WERI-Rb-1 (cell line): ENCODE results near the gene MTIF3.

Experiments
- DNase-seq: peaks from one replicate; pipeline ENCODE4 v3.0.0-alpha.2; 2020
- H3K27ac ChIP-seq: fragments of 250-450 bp; sonication (Bioruptor Pico); 2 replicates; pipeline ENCODE4 v1.5.1; 2020; ENCODE audit warnings: mild to moderate bottlenecking, moderate library complexity
- H3K27me3 ChIP-seq: fragments of 250-450 bp; sonication (Bioruptor Pico); 2 replicates; pipeline ENCODE4 v1.5.1; 2021; ENCODE audit warnings: mild to moderate bottlenecking, low read depth, moderate library complexity; ENCODE audit not compliant: insufficient read depth, severe bottlenecking
- H3K36me3 ChIP-seq: fragments of 250-450 bp; sonication (Bioruptor Pico); 2 replicates; pipeline ENCODE4 v1.5.1; 2020; ENCODE audit warnings: mild to moderate bottlenecking, moderate library complexity
- H3K4me3 ChIP-seq: 2 replicates; pipeline ENCODE4 v1.5.1; 2011; ENCODE audit warnings: low read depth, mild to moderate bottlenecking, control low read depth, low read length
- H3K9me3 ChIP-seq: fragments of 250-450 bp; sonication (Bioruptor Pico); 2 replicates; pipeline ENCODE4 v1.5.1; 2021; ENCODE audit warnings: mild to moderate bottlenecking, moderate library complexity; ENCODE audit not compliant: severe bottlenecking
- TF ChIP-seq, protein P1 (sequence below): IDR thresholded peaks from 2 replicates; pipeline ENCODE4 v1.5.1; 2011; ENCODE audit warnings: low read depth, mild to moderate bottlenecking, control low read depth, inconsistent platforms, low read length

MTIF3 gene

GRCh38 chr13:27437126-27437525, 13.2 kb downstream of the MTIF3 start:
- no peak overlapping the region for H3K27ac ChIP-seq
- H3K4me3 ChIP-seq, result no peak overlapping the region
- no peaks in the 10 kb centered on the region for H3K27me3 ChIP-seq
- H3K36me3 ChIP-seq, result peaks cover 55% of the 10 kb centered on the region
- DNase-seq, result no peak
- TF ChIP-seq, protein P1, sequence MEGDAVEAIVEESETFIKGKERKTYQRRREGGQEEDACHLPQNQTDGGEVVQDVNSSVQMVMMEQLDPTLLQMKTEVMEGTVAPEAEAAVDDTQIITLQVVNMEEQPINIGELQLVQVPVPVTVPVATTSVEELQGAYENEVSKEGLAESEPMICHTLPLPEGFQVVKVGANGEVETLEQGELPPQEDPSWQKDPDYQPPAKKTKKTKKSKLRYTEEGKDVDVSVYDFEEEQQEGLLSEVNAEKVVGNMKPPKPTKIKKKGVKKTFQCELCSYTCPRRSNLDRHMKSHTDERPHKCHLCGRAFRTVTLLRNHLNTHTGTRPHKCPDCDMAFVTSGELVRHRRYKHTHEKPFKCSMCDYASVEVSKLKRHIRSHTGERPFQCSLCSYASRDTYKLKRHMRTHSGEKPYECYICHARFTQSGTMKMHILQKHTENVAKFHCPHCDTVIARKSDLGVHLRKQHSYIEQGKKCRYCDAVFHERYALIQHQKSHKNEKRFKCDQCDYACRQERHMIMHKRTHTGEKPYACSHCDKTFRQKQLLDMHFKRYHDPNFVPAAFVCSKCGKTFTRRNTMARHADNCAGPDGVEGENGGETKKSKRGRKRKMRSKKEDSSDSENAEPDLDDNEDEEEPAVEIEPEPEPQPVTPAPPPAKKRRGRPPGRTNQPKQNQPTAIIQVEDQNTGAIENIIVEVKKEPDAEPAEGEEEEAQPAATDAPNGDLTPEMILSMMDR, result no peak
- H3K9me3 ChIP-seq, result no peaks in the 10 kb centered on the region

DNA sequence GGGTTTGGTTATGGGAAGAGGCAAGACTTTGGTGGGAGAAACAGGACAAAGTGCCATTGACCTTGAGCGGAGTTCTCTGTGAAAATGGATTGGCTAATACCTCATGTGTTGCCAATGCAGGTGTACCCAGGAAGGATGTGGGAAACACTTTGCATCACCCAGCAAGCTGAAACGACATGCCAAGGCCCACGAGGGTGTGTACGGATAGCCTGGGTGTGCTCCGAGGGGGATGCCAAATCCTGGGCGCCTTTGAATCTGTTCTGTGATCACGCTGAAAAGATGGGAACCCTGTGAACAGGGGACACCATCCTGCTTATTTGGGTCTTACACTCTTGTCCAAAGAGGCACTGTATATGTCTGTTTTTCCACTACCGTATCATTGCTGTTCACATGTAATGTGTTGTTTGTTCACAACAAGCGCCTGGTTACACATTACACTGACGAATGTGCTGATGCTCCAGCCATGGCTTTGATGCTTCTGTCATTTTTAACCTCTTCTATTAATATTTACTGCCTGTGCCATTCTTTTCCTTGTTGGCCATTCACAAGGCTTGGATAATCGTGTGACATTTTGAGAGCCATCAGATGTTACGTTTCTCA, 17.7 kb downstream of the MTIF3 start:
- DNase-seq, result no peak
- Histone ChIP-seq H3K27ac (no peak overlapping the region), H3K27me3 (no peaks in the 10 kb centered on the region), H3K4me3 (no peak overlapping the region), H3K36me3 (peaks cover 85% of the 10 kb centered on the region), H3K9me3 (no peaks in the 10 kb centered on the region)
- TF ChIP-seq, protein P1, result no peak

GRCh38 chr13:27432180-27432579, 18.2 kb downstream of the MTIF3 start:
- TF ChIP-seq, protein P1, result no peak
- Histone ChIP-seq H3K9me3 (no peaks in the 10 kb centered on the region), H3K4me3 (no peak overlapping the region), H3K27ac (no peak overlapping the region), H3K27me3 (no peaks in the 10 kb centered on the region), H3K36me3 (peaks cover 88% of the 10 kb centered on the region)
- DNase-seq, result no peak

DNA sequence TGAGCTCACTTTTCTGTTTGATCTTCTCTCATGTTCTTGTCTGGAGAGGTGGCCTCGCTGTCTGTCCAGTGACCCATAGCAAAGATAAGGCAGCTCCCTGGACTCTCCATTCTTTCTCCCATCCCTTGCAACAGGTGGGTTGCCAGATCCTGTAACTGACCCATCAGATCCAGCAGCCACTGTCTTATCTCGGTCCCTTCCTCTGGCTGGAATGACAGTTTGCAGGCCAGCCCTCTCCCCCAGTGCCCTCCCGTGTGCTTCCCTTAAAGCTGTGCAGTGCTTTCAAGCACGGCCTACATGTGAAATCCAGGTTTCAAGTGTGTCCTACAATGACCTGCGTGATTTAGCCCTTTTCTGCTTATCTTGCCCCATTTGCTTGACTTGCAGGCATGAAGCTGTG, 22.2 kb downstream of the MTIF3 start:
- TF ChIP-seq, protein P1, result no peak
- Histone ChIP-seq H3K36me3 (peaks cover 68% of the 10 kb centered on the region), H3K9me3 (no peaks in the 10 kb centered on the region), H3K27ac (no peak overlapping the region), H3K4me3 (no peak overlapping the region), H3K27me3 (peaks cover 5% of the 10 kb centered on the region)
- no peak for DNase-seq

DNA sequence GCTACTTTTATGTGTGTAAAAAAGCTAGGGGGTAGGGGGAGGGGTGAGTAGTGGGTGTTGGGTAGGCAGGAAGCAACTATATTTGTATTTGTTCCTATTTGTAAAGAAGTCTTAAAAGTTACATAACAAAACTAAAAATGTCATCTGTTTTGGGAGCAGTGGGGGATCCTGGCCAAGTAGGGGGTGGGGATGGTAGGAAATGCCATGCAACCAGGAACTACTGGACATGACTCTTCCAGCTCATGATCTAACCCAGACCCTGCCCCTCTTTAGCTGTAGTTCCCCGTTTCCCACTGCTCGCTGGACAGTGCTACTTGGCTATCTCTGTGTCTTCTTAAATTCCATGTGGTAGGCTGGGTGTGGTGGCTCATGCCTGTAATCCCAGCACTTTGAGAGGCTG, 22.7 kb downstream of the MTIF3 start:
- H3K4me3 ChIP-seq, result no peak overlapping the region
- no peak overlapping the region for H3K27ac ChIP-seq
- H3K9me3 ChIP-seq, result no peaks in the 10 kb centered on the region
- peaks cover 9% of the 10 kb centered on the region for H3K27me3 ChIP-seq
- TF ChIP-seq, protein P1, result no peak
- no peak for DNase-seq
- peaks cover 63% of the 10 kb centered on the region for H3K36me3 ChIP-seq
